ENCODE results near the gene APOL5.

The APOL5 gene

GRCh38 chr22:35742342-35743100, 24.8 kb downstream of the APOL5 start:
- Histone ChIP-seq H3K79me2 (ENCODE audit: insufficient read depth, low read length) (no peaks in the 10 kb centered on the region), H3K27me3 (ENCODE audit: insufficient read depth, low read length) (no peaks in the 10 kb centered on the region), H3K9me2 (ENCODE audit: low read depth, low read length) (no peaks in the 10 kb centered on the region), H3K36me3 (ENCODE audit: insufficient read depth, low read length) (peaks cover 47% of the 10 kb centered on the region; the same call in 1 of the 2 replicates), H3F3A (ENCODE audit: insufficient read depth, low read length) (no peaks in the 10 kb centered on the region), H3K4me2 (ENCODE audit: low read length) (no peak overlapping the region), H3K27ac (ENCODE audit: low read depth, low read length, poor library complexity, severe bottlenecking) (peak overlapping the region; percentile 99), H3K9me3 (ENCODE audit: low read length) (no peaks in the 10 kb centered on the region), H3K9ac (ENCODE audit: low read length) (no peak overlapping the region), H2AFZ (ENCODE audit: low read length) (no peak overlapping the region), H4K20me1 (ENCODE audit: insufficient read depth, low read length) (no peaks in the 10 kb centered on the region), H3K4me1 (ENCODE audit: insufficient read depth, low read length, severe bottlenecking) (peaks cover 95% of the 10 kb centered on the region), H3K4me3 (ENCODE audit: low read depth, low read length, poor library complexity, severe bottlenecking) (no peak overlapping the region)
- TF ChIP-seq, protein P1, sequence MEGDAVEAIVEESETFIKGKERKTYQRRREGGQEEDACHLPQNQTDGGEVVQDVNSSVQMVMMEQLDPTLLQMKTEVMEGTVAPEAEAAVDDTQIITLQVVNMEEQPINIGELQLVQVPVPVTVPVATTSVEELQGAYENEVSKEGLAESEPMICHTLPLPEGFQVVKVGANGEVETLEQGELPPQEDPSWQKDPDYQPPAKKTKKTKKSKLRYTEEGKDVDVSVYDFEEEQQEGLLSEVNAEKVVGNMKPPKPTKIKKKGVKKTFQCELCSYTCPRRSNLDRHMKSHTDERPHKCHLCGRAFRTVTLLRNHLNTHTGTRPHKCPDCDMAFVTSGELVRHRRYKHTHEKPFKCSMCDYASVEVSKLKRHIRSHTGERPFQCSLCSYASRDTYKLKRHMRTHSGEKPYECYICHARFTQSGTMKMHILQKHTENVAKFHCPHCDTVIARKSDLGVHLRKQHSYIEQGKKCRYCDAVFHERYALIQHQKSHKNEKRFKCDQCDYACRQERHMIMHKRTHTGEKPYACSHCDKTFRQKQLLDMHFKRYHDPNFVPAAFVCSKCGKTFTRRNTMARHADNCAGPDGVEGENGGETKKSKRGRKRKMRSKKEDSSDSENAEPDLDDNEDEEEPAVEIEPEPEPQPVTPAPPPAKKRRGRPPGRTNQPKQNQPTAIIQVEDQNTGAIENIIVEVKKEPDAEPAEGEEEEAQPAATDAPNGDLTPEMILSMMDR (IDR thresholded peaks at IDR 0.05; ENCODE audit: low read length): no peak
- no peak for TF ChIP-seq EZH2 (IDR thresholded peaks at IDR 0.05; ENCODE audit: borderline replicate concordance, low read length)

GRCh38 chr22:35743326-35743860, 25.7 kb downstream of the APOL5 start:
- H3K4me2 ChIP-seq (ENCODE audit: low read length): peak overlapping the region; percentile 62
- H3K9ac ChIP-seq (ENCODE audit: low read length): peak overlapping the region; percentile 64

DNA sequence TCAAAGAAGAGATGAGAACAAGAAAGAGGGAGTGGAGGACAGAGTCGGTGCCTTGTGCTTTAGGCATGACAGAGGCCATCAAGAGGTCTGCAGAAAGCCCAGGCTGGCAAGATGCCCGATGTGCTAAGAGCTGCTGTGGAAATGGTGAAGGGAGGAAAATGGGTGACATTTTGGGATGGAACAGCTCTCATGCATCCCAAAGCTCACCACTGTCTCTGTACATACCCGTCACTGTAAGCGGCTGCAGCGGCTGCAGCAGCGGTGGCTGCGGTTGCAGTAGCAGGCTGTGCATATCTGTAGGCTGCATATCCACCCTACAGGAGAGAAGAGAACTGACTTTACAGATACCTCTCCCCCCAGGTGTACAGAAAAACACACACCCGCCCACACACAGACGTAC, 28.6 kb downstream of the APOL5 start:
- Histone ChIP-seq H3K9me3 (ENCODE audit: low read length) (no peaks in the 10 kb centered on the region), H3K27me3 (ENCODE audit: insufficient read depth, low read length) (no peaks in the 10 kb centered on the region), H3K4me2 (ENCODE audit: low read length) (peak overlapping the region; percentile 62), H3K4me3 (ENCODE audit: low read depth, low read length, poor library complexity, severe bottlenecking) (peak overlapping the region; percentile 56), H3K36me3 (ENCODE audit: insufficient read depth, low read length) (peaks cover 35% of the 10 kb centered on the region; the same call in 1 of the 2 replicates), H3K27ac (ENCODE audit: low read depth, low read length, poor library complexity, severe bottlenecking) (peak overlapping the region; percentile 99), H3K79me2 (ENCODE audit: insufficient read depth, low read length) (no peaks in the 10 kb centered on the region), H3K9me2 (ENCODE audit: low read depth, low read length) (no peaks in the 10 kb centered on the region), H3K9ac (ENCODE audit: low read length) (peak overlapping the region; percentile 64), H2AFZ (ENCODE audit: low read length) (no peak overlapping the region), H4K20me1 (ENCODE audit: insufficient read depth, low read length) (no peaks in the 10 kb centered on the region), H3K4me1 (ENCODE audit: insufficient read depth, low read length, severe bottlenecking) (peaks cover 100% of the 10 kb centered on the region), H3F3A (ENCODE audit: insufficient read depth, low read length) (0 out of 2 replicates have a peak, but pooled peaks cover 12% of the 10 kb centered on the region)
- TF ChIP-seq EZH2 (IDR thresholded peaks at IDR 0.05; ENCODE audit: borderline replicate concordance, low read length): no peak
- TF ChIP-seq, protein P1 (IDR thresholded peaks at IDR 0.05; ENCODE audit: low read length): no peak

More at GRCh38 chr22:35743326-35743860, 25.7 kb downstream of the APOL5 start:
- Histone ChIP-seq H3F3A (ENCODE audit: insufficient read depth, low read length) (no peaks in the 10 kb centered on the region), H2AFZ (ENCODE audit: low read length) (no peak overlapping the region), H3K4me1 (ENCODE audit: insufficient read depth, low read length, severe bottlenecking) (peaks cover 100% of the 10 kb centered on the region), H3K9me2 (ENCODE audit: low read depth, low read length) (no peaks in the 10 kb centered on the region), H3K4me3 (ENCODE audit: low read depth, low read length, poor library complexity, severe bottlenecking) (no peak overlapping the region), H3K79me2 (ENCODE audit: insufficient read depth, low read length) (no peaks in the 10 kb centered on the region), H3K27ac (ENCODE audit: low read depth, low read length, poor library complexity, severe bottlenecking) (peak overlapping the region; percentile 99), H3K27me3 (ENCODE audit: insufficient read depth, low read length) (no peaks in the 10 kb centered on the region), H3K9me3 (ENCODE audit: low read length) (no peaks in the 10 kb centered on the region), H3K36me3 (ENCODE audit: insufficient read depth, low read length) (peaks cover 47% of the 10 kb centered on the region; the same call in 1 of the 2 replicates), H4K20me1 (ENCODE audit: insufficient read depth, low read length) (no peaks in the 10 kb centered on the region)
- TF ChIP-seq, protein P1 (IDR thresholded peaks at IDR 0.05; ENCODE audit: low read length): no peak
- no peak for TF ChIP-seq EZH2 (IDR thresholded peaks at IDR 0.05; ENCODE audit: borderline replicate concordance, low read length)
